HUES64 (cell line): ENCODE measurements around the gene GBF1.
A peak's percentile ranks its signal among the peaks of the same experiment; 100 is the strongest.

Experiments
- H3K27ac ChIP-seq: 2 replicates; pipeline ENCODE4 v1.7.0; 2013; ENCODE audit warnings: low read depth, low read length, inconsistent platforms
- H3K27me3 ChIP-seq: 2 replicates; pipeline ENCODE4 v1.6.1; 2013; ENCODE audit warnings: mild to moderate bottlenecking, low read length; ENCODE audit not compliant: insufficient read depth
- H3K36me3 ChIP-seq: 2 replicates; pipeline ENCODE4 v1.6.1; 2013; ENCODE audit warnings: mild to moderate bottlenecking, low read length; ENCODE audit not compliant: insufficient read depth
- H3K4me1 ChIP-seq: 2 replicates; pipeline ENCODE4 v1.6.1; 2013; ENCODE audit warnings: mild to moderate bottlenecking, low read length, moderate library complexity; ENCODE audit not compliant: insufficient read depth
- H3K4me3 ChIP-seq: 2 replicates; pipeline ENCODE4 v1.5.1; 2013; ENCODE audit warnings: mild to moderate bottlenecking, low read length, moderate library complexity
- H3K9ac ChIP-seq: 2 replicates; pipeline ENCODE4 v1.6.1; 2013; ENCODE audit warnings: mild to moderate bottlenecking, low read depth, low read length
- H3K9me3 ChIP-seq: 2 replicates; pipeline ENCODE4 v1.6.1; 2013; ENCODE audit warnings: low read depth, low read length; ENCODE audit not compliant: insufficient read depth
- WGBS: fragments of 150-250, 120-280 bp; methylation state at CpG from one replicate; pipeline ENCODE4 v1.1.7; 2013; ENCODE audit warnings: missing lambda C conversion rate; 5-methylcytosine and 5-hydroxymethylcytosine counted together

Gene GBF1

DNA sequence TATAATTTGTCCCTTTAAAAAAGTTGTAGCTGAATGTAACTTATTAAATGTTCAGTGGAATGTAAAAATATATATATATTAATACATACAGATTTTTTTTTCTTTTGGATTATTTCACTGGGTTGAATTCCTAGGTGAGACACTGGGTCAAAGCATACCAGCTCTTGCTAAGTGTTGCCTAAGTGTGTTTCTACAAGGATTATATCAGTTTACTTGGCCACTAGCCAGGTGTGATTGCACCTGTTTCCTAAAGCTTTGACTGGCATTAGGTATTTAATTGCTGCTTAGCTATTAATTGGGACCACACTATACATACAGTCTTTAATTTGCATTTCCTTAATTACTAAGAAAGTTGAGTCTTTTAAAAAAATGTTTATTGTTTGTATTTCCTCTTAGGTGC, 24.7 kb upstream of the GBF1 start:
- H3K36me3 ChIP-seq, result no peaks in the 10 kb centered on the region
- 0 out of 2 replicates have a peak, but pooled peaks cover under 1% of the 10 kb centered on the region for H3K4me1 ChIP-seq
- peaks cover 41% of the 10 kb centered on the region for H3K27me3 ChIP-seq
- H3K4me3 ChIP-seq, result no peak overlapping the region
- no peak overlapping the region for H3K27ac ChIP-seq
- H3K9ac ChIP-seq, result no peak overlapping the region
- H3K9me3 ChIP-seq, result no peaks in the 10 kb centered on the region

DNA sequence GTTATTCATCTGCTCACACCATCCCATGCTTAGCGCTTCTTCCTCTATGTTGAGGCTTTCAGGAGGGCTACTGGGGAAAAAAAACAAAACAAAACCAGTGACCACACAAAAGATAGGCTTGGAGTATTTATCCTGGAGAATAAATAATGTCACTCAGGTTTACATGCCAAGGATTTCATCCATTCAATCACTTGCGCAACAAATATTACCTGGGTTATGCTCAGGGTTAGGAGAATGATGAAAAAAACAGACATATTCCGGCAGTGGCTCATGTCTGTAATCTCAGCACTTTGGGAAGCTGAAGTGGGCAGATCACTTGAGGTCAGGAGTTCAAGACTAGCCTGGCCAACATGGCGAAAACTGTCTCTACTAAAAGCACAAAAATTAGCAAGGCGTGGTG, 22.5 kb upstream of the GBF1 start:
- 93% methylated on average over 5 of the region's 5 CpGs for WGBS
- no peaks in the 10 kb centered on the region for H3K36me3 ChIP-seq
- 0 out of 2 replicates have a peak, but pooled peaks cover 4% of the 10 kb centered on the region for H3K4me1 ChIP-seq
- H3K27me3 ChIP-seq, result peaks cover 58% of the 10 kb centered on the region
- no peak overlapping the region for H3K4me3 ChIP-seq
- H3K9me3 ChIP-seq, result no peaks in the 10 kb centered on the region
- no peak overlapping the region for H3K9ac ChIP-seq
- no peak overlapping the region for H3K27ac ChIP-seq

DNA sequence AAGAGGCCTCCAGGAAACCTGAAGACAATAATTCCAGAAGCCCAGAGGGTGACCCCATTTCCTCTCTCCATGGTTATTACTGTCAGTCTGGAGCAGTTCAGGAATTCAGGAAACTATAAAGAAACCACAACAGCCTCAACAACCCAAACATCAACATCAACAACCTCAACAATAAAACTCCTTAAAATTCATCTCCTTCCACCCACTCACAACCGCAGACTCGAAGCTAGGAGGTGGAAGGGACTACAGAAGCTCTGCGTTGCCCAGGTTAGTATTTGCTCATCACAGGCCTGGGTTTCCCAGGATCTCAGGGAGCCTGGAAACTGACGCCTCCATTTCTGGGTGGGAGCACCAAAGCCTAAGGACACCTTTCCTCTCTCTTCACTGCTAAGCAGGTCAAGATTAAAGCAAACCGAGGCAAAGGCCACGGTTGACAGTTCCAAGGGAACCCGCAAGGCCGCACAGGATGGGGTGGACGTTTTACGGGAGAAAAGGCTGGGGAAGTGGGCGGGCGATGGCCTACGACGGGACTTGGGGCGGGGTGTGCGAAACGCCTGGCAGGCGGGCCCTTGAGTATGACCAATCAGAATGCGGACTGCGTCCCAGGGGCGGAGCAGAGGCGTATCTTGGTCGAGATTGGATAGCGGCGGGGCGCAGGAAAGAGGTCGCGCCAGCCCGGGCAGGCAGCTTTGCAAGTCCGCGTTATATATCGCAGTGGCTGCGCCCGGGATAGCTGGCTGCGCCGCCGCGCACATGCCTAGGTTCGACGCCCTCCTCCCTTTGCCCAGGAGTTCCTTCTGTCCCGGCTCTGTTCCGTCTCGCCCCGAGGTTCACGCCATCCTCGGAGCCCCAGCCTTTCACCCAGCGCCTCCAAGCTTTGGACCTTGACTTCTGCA, 19.4 kb upstream of the GBF1 start, which contains the start of gene ELOVL3:
Gene ELOVL3 (plus strand): TSS at position 654 of the 896 bp plus-strand sequence. CDS start 250 bp downstream, outside the sequence.
- Histone ChIP-seq H3K36me3 (no peaks in the 10 kb centered on the region), H3K27me3 (peaks cover 87% of the 10 kb centered on the region), H3K4me1 (0 out of 2 replicates have a peak, but pooled peaks cover 4% of the 10 kb centered on the region), H3K9me3 (no peaks in the 10 kb centered on the region), H3K4me3 (peak within 1 kb of the TSS; percentile 44), H3K9ac (no peak within 1 kb of the TSS), H3K27ac (no peak within 1 kb of the TSS)
- WGBS, result 8% methylated on average over 47 of the region's 47 CpGs

DNA sequence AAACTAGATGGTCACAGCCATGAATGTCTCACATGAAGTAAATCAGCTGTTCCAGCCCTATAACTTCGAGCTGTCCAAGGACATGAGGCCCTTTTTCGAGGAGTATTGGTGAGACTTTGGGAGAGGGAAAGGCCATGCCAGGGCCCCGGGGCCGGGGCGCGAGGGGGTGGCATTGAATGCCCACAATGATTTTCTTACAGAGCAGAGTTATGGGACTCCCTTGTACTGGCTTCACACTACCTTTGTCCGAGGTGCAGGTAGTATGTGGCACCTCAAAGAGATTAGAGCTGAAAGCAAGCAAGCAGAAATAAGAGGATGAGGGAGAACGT, 18.8 kb upstream of the GBF1 start:
- Histone ChIP-seq H3K9me3 (no peaks in the 10 kb centered on the region), H3K27ac (no peak overlapping the region), H3K4me1 (0 out of 2 replicates have a peak, but pooled peaks cover 4% of the 10 kb centered on the region), H3K4me3 (peak overlapping the region; percentile 14; the same call in 1 of the 2 replicates), H3K9ac (no peak overlapping the region), H3K36me3 (no peaks in the 10 kb centered on the region), H3K27me3 (peaks cover 88% of the 10 kb centered on the region)
- 76% methylated on average over 8 of the region's 8 CpGs for WGBS

GRCh38 chr10:102227050-102227449, 18.3 kb upstream of the GBF1 start:
- Histone ChIP-seq H3K9ac (no peak overlapping the region), H3K4me1 (0 out of 2 replicates have a peak, but pooled peaks cover 4% of the 10 kb centered on the region), H3K27ac (no peak overlapping the region), H3K36me3 (no peaks in the 10 kb centered on the region), H3K4me3 (no peak overlapping the region), H3K9me3 (no peaks in the 10 kb centered on the region), H3K27me3 (peaks cover 91% of the 10 kb centered on the region)
- 88% methylated on average over 8 of the region's 8 CpGs for whole genome bisulfite sequencing

GRCh38 chr10:102229810-102230263, 15.5 kb upstream of the GBF1 start:
- 3% methylated on average over 24 of the region's 24 CpGs for WGBS
- Histone ChIP-seq H3K4me3 (peak overlapping the region; percentile 55), H3K9me3 (no peaks in the 10 kb centered on the region), H3K9ac (no peak overlapping the region), H3K4me1 (0 out of 2 replicates have a peak, but pooled peaks cover 4% of the 10 kb centered on the region), H3K27ac (no peak overlapping the region), H3K36me3 (no peaks in the 10 kb centered on the region), H3K27me3 (peaks cover 99% of the 10 kb centered on the region)

GRCh38 chr10:102230264-102230860, 15.0 kb upstream of the GBF1 start:
- H3K36me3 ChIP-seq, result no peaks in the 10 kb centered on the region
- 0 out of 2 replicates have a peak, but pooled peaks cover 4% of the 10 kb centered on the region for H3K4me1 ChIP-seq
- no peak overlapping the region for H3K9ac ChIP-seq
- peaks cover 97% of the 10 kb centered on the region for H3K27me3 ChIP-seq
- no peaks in the 10 kb centered on the region for H3K9me3 ChIP-seq
- H3K4me3 ChIP-seq, result peak overlapping the region; percentile 55
- H3K27ac ChIP-seq, result no peak overlapping the region
- 1% methylated on average over 50 of the region's 50 CpGs for WGBS

DNA sequence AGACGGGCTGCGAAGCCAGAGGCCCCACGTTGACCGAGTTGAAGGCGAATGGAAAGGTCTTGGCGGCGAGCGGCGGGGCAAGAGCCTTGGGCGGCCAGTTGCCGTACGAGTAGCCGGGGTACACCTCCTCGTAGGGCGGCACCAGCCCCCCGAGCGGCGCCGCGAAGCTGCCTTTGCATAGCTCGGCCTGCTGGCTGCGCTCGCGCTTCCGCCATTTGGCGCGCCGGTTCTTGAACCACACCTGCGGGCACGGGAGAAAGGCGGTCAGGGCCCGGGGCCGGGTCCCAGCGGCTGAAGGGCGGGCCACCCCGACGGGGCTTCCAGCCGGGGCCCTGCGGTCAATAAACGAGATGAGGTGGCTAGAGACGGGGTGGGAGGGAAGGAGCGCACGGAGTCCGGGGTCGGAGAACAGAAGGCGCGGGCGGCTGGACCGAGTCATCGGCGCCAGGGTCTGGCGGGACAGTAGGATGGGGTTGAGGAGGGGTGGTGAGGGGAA, 14.4 kb upstream of the GBF1 start:
- no peaks in the 10 kb centered on the region for H3K9me3 ChIP-seq
- no peak overlapping the region for H3K27ac ChIP-seq
- no peaks in the 10 kb centered on the region for H3K36me3 ChIP-seq
- WGBS, result under 1% methylated on average over 52 of the region's 52 CpGs
- H3K27me3 ChIP-seq, result peaks cover 97% of the 10 kb centered on the region
- H3K4me1 ChIP-seq, result no peaks in the 10 kb centered on the region
- peak overlapping the region; percentile 55 for H3K4me3 ChIP-seq
- H3K9ac ChIP-seq, result no peak overlapping the region

DNA sequence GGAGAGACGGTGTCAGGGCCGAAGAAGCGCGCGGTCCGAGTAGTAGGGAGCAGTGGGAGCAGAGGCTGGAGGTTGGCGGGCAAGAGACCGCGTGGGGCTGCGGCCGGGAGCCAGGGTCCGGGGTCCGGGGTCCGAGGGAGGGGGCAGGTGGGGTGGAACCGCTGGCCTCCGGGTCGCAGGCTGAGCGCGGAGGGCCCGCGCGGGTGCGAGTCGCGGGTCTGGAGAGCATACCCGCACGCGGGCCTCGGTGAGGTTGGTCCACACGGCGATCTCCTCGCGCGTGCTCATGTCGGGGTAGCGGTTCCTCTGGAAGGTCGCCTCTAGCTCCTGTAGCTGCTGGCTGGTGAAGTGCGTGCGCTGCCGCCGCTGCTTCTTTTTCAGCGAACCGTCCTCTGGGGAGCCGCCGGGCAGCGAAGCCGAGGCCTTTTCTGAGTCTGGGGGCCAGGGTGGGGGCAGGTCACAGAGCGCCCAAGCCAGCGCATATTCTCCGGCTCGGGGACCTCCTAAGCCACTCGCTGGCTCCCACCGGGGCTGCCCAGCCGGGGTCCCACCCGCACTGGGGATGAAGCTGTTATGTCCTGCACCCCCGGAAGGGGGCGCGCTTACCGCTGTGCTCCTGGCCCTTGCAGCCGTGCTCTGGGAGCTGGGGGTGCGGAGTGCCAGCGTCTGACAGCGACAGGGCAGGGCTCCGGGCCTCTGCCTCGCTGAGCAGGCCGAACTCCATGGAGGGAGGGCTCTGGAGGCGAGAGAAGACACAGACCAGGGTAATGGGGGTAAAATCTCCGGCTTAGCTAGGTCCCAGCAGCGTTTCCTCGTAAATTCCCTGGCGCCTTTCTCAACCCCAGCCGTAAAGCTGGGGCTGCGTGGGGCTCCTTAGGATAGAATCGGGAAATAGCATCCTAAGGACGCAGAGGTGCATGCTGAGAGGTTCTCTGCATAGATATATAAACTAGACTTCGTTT, 13.7 kb upstream of the GBF1 start:
- H3K4me1 ChIP-seq, result no peaks in the 10 kb centered on the region
- H3K9me3 ChIP-seq, result no peaks in the 10 kb centered on the region
- H3K9ac ChIP-seq, result no peak overlapping the region
- H3K4me3 ChIP-seq, result peak overlapping the region; percentile 55
- no peak overlapping the region for H3K27ac ChIP-seq
- H3K36me3 ChIP-seq, result no peaks in the 10 kb centered on the region
- H3K27me3 ChIP-seq, result peaks cover 99% of the 10 kb centered on the region
- WGBS, result 16% methylated on average over 76 of the region's 76 CpGs

DNA sequence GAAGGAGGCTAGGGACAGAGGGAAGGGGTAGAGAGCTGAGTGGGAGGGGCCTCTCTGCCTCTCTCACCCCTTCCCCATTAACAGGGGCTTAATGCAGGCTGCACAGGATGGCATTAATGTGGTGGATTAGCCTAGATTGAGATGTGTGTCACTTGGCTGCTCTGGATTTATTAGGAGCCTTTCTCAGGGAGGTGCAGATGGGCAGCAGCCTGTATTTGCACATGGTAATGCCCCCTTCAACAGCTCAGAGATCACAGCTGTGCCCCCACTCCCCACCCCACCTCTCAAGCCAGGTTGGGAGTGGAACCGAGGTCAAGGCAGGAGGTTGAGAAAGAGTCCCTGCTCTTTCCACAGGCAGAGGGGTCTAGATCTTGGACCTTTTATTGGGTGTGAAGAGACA, 11.3 kb upstream of the GBF1 start:
- Histone ChIP-seq H3K9me3 (no peaks in the 10 kb centered on the region), H3K27ac (no peak overlapping the region), H3K4me1 (no peaks in the 10 kb centered on the region), H3K4me3 (no peak overlapping the region), H3K36me3 (no peaks in the 10 kb centered on the region), H3K9ac (no peak overlapping the region), H3K27me3 (peaks cover 99% of the 10 kb centered on the region)
- 60% methylated on average over 1 of the region's 1 CpG for WGBS
